ENCODE measurements around the gene SAMM50.
A peak's percentile ranks its signal among the peaks of the same experiment; 100 is the strongest.
"Not testable (repeated sequence)": the region's sequence is repeated elsewhere in the genome, so short reads cannot be mapped to it uniquely, and the experiment has no call there.

Gene SAMM50

DNA sequence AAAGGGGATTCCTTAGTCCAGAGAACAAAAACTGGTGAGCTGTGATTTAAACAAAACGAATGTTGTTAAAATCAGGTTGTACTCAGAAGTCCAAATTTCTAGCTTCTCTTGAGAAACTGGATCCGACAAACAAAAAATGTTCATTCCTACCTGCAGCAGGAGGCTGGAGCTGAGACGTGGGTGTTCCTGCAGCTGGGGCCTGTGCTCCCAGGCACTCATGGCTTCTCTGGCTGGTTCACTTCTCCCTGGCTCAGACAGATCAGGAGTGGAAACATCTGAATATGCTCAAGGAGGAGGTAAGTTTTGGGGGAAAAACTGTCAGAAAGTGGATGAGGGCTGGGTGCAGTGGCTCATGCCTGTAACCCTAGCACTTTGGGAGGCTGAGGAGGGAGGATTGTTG is 44.1 kb downstream of the SAMM50 start:
- Mint-ChIP-seq H3K4me1 (peaks cover 43% of the 10 kb centered on the region), H3K27ac (no peak overlapping the region), H3K4me3 (no peak overlapping the region), H3K36me3 (peaks cover 40% of the 10 kb centered on the region), H3K9me3 (no peaks in the 10 kb centered on the region), H3K27me3 (no peaks in the 10 kb centered on the region)
- ATAC-seq = no peak

- H3K27ac Mint-ChIP-seq = no peak overlapping the region
- no peak overlapping the region for H3K4me3 Mint-ChIP-seq
- peaks cover 35% of the 10 kb centered on the region for H3K4me1 Mint-ChIP-seq
- peaks cover 36% of the 10 kb centered on the region for H3K36me3 Mint-ChIP-seq
- no peaks in the 10 kb centered on the region for H3K9me3 Mint-ChIP-seq
- ATAC-seq = no peak
- H3K27me3 Mint-ChIP-seq = no peaks in the 10 kb centered on the region
These were observed 44.9 kb downstream of the SAMM50 start for GRCh38 chr22:44000123-44000522.

DNA sequence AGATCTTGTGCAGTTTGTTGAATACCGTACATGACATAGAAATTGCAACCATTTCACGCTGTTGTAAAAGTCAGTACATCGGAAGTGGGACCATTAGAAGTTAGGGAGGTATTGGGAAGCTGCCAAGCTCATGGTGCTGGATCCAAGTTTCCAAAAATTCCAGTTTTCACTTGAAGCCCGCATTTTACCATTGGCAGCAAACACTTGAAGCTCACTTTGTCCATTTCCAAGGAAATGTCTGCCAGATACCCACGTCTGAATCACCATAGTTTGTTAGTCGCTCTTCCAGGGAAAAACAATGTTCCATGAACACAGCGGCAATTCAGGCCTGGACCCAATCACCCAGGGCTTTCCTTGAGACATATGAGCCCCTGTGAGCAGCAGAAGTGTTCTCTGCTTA is 46.3 kb downstream of the SAMM50 start:
- no peaks in the 10 kb centered on the region for H3K27me3 Mint-ChIP-seq
- H3K27ac Mint-ChIP-seq = no peak overlapping the region
- ATAC-seq = no peak
- no peak overlapping the region for H3K4me3 Mint-ChIP-seq
- peaks cover 36% of the 10 kb centered on the region for H3K36me3 Mint-ChIP-seq
- no peaks in the 10 kb centered on the region for H3K9me3 Mint-ChIP-seq
- peaks cover 21% of the 10 kb centered on the region for H3K4me1 Mint-ChIP-seq

DNA sequence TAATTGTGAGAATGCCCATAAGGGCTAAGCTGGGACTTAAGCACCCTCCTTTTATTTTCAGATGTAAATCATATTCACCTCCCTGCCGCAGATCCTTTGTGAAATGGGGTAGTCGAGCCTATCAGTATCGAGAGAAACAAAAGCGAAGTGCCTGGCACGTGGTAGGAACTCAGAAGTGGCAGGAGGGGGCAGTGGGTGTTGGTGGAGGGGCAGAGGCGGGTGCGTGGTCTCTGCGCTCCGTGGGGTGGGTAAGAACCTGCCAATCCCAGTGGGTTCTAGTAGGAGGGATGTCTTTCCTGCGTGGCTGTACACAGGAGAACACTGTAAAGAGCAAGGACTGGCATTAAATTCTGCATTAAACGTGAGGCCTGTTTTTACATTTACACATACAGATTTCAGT is 47.1 kb downstream of the SAMM50 start:
- Mint-ChIP-seq H3K9me3 (no peaks in the 10 kb centered on the region), H3K27me3 (no peaks in the 10 kb centered on the region), H3K27ac (no peak overlapping the region), H3K4me3 (no peak overlapping the region), H3K36me3 (peaks cover 28% of the 10 kb centered on the region), H3K4me1 (peaks cover 13% of the 10 kb centered on the region)
- ATAC-seq = no peak

DNA sequence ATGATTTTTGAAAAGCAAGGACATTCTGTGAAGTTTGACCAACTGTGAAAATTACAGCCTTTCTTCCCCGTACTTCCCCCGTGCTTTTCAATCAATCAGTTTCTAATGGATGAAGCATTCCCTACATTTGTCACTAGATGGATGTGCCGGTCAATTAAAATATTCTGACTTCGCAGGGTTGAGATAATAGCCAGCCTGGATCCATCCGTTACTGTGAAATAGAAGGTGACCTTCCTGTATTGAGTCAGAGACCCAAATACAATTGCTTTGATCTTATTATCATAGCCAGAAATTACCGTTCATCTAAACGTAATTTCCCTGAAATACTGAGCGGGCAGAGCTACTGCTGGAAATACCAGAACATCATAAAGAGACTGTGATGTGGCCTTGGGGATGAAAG is 47.8 kb downstream of the SAMM50 start:
- Mint-ChIP-seq H3K9me3 (no peaks in the 10 kb centered on the region), H3K4me3 (no peak overlapping the region), H3K27me3 (no peaks in the 10 kb centered on the region), H3K36me3 (peaks cover 25% of the 10 kb centered on the region), H3K4me1 (peaks cover 11% of the 10 kb centered on the region), H3K27ac (no peak overlapping the region)
- no peak for ATAC-seq

- H3K36me3 Mint-ChIP-seq = peaks cover 20% of the 10 kb centered on the region
- H3K4me1 Mint-ChIP-seq = peaks cover 10% of the 10 kb centered on the region
- no peak overlapping the region for H3K4me3 Mint-ChIP-seq
- H3K27me3 Mint-ChIP-seq = no peaks in the 10 kb centered on the region
- H3K9me3 Mint-ChIP-seq = no peaks in the 10 kb centered on the region
- no peak for ATAC-seq
- H3K27ac Mint-ChIP-seq = no peak overlapping the region
These were observed 48.3 kb downstream of the SAMM50 start for GRCh38 chr22:44003405-44004103.

DNA sequence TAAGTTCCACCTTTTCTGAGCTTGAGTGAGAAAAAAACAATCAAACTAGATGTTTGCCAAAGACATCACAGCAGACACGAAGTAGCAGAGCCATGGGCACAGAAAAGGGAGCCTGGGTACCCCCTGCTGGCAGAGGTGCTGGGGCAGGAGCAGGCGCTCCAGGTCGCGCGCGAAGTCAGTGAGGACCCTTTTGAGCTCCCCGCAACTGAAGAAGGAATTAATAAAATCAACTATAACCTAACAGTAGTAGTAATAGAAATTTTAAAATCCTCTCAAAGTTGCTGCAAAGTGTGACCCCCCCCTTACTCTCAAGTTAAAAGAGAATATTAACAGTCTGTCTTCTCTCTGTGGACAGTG is 48.8 kb downstream of the SAMM50 start:
- no peaks in the 10 kb centered on the region for H3K9me3 Mint-ChIP-seq
- H3K27me3 Mint-ChIP-seq = no peaks in the 10 kb centered on the region
- ATAC-seq = no peak
- peaks cover 14% of the 10 kb centered on the region for H3K36me3 Mint-ChIP-seq
- H3K4me1 Mint-ChIP-seq = peaks cover 5% of the 10 kb centered on the region
- no peak overlapping the region for H3K27ac Mint-ChIP-seq
- H3K4me3 Mint-ChIP-seq = no peak overlapping the region

GRCh38 chr22:44005524-44005923 is 50.3 kb downstream of the SAMM50 start:
- no peaks in the 10 kb centered on the region for H3K4me1 Mint-ChIP-seq
- H3K27ac Mint-ChIP-seq = no peak overlapping the region
- no peaks in the 10 kb centered on the region for H3K27me3 Mint-ChIP-seq
- no peaks in the 10 kb centered on the region for H3K9me3 Mint-ChIP-seq
- ATAC-seq = no peak
- H3K36me3 Mint-ChIP-seq = peaks cover 9% of the 10 kb centered on the region
- H3K4me3 Mint-ChIP-seq = no peak overlapping the region

DNA sequence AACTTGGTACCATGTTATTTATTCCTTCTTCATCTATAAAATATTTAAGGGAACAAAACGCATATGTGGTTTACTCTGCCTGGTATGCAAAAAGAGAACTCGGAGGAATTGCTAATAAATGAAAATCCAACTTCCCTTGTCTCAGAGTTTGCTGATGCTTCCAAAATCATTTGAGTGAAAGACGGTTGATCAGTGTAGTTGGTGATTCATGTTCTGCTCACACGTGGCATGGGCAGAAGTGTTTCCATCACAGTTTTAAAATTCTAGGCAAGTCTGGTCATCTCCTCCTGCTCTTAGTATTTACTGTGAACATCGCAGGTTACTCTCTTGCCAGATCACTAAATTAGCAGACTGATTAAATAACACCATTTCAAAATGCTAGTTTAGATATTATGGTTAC is 56.9 kb downstream of the SAMM50 start:
- Mint-ChIP-seq H3K9me3 (no peaks in the 10 kb centered on the region), H3K36me3 (no peaks in the 10 kb centered on the region), H3K4me3 (no peak overlapping the region), H3K27me3 (no peaks in the 10 kb centered on the region), H3K4me1 (peaks cover 8% of the 10 kb centered on the region), H3K27ac (no peak overlapping the region)
- ATAC-seq = no peak

DNA sequence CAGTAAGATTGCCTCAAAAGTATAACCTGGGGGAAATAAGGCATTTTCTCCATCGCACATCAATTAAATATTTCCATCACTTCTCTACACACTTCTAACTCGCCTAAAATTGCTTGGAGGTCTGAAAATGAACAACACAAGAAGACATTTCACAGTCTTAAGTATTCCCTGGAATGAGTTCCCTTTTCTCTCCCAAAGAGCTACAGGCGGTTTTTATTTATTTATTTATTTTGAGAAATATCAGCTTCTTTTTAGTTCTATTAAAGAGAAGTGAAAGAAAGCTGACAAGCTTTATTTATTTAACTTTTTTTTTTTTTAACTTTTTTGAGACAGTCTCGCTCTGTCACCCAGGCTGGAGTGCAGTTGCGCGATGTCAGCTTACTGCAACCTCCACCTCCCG is 57.3 kb downstream of the SAMM50 start:
- peaks cover 10% of the 10 kb centered on the region for H3K4me1 Mint-ChIP-seq

GRCh38 chr22:44014241-44014640 is 59.0 kb downstream of the SAMM50 start:
- Mint-ChIP-seq H3K27ac (no peak overlapping the region), H3K4me1 (peaks cover 15% of the 10 kb centered on the region), H3K9me3 (no peaks in the 10 kb centered on the region), H3K4me3 (no peak overlapping the region), H3K27me3 (no peaks in the 10 kb centered on the region), H3K36me3 (peaks cover 6% of the 10 kb centered on the region)
- no peak for ATAC-seq

More for the DNA sequence above, 57.3 kb downstream of the SAMM50 start:
- Mint-ChIP-seq H3K36me3 (no peaks in the 10 kb centered on the region), H3K27ac (no peak overlapping the region), H3K27me3 (no peaks in the 10 kb centered on the region), H3K9me3 (no peaks in the 10 kb centered on the region), H3K4me3 (no peak overlapping the region)
- no peak for ATAC-seq

GRCh38 chr22:44016586-44016985 is 61.3 kb downstream of the SAMM50 start:
- H3K27me3 Mint-ChIP-seq, H3K9me3 Mint-ChIP-seq, H3K4me3 Mint-ChIP-seq: not testable (repeated sequence)
- Mint-ChIP-seq H3K36me3 (peaks cover 14% of the 10 kb centered on the region), H3K27ac (peak overlapping the region; percentile 39), H3K4me1 (peaks cover 37% of the 10 kb centered on the region)
- ATAC-seq = peak; percentile 53

DNA sequence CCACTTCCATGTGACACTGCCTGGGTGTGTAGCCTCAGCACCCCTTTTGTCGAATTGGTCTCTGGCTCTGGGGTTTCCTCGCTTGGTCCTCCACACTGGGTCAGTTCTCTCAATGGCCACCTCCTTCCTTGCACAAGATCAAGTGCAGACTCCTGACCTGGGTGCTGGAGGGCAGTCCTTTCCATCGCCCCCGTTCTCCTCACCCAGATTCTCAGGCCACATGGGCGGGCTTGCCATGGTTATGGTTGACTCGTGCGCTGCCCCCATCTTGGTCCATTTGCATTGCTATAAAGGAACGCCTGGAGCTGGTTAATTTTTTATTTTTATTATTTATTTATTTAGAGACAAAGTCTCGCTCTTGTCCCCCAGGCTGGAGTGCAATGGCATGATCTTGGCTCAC is 63.4 kb downstream of the SAMM50 start:
- Mint-ChIP-seq H3K27ac (no peak overlapping the region), H3K4me3 (no peak overlapping the region), H3K36me3 (peaks cover 14% of the 10 kb centered on the region), H3K27me3 (no peaks in the 10 kb centered on the region), H3K4me1 (peaks cover 49% of the 10 kb centered on the region), H3K9me3 (no peaks in the 10 kb centered on the region)
- no peak for ATAC-seq

- peaks cover 14% of the 10 kb centered on the region for H3K36me3 Mint-ChIP-seq
- H3K4me3 Mint-ChIP-seq = no peak overlapping the region
- H3K4me1 Mint-ChIP-seq = peaks cover 53% of the 10 kb centered on the region
- H3K9me3 Mint-ChIP-seq = no peaks in the 10 kb centered on the region
- H3K27ac Mint-ChIP-seq = peak overlapping the region; percentile 62
- no peak for ATAC-seq
- H3K27me3 Mint-ChIP-seq = no peaks in the 10 kb centered on the region
These were observed 64.2 kb downstream of the SAMM50 start for GRCh38 chr22:44019416-44019815.

DNA sequence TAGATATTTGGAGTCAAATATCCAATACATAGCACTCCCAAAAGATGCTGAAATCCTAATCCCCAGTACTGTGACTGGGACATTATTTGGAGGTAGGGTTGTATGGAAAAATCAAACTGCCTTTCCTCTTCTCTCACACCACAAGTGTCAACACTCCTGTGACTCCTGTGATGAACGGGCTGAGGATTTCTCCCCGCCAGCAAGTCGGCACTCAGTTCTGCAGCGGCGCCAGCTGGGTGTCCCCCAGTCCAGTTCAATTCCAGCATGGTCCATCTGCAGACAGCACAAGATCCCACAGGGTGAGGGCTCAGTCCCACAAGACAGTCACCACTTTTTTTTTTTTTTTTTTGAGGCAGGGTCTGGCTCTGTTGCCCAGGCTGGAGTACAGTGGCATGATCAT is 64.6 kb downstream of the SAMM50 start:
- H3K36me3 Mint-ChIP-seq = peaks cover 14% of the 10 kb centered on the region
- H3K4me3 Mint-ChIP-seq = no peak overlapping the region
- H3K27me3 Mint-ChIP-seq = no peaks in the 10 kb centered on the region
- peaks cover 55% of the 10 kb centered on the region for H3K4me1 Mint-ChIP-seq
- peak overlapping the region; percentile 62 for H3K27ac Mint-ChIP-seq
- ATAC-seq = no peak
- no peaks in the 10 kb centered on the region for H3K9me3 Mint-ChIP-seq

- Mint-ChIP-seq H3K27me3 (no peaks in the 10 kb centered on the region), H3K36me3 (peaks cover 17% of the 10 kb centered on the region), H3K27ac (no peak overlapping the region), H3K4me3 (peak overlapping the region; percentile 1), H3K9me3 (no peaks in the 10 kb centered on the region), H3K4me1 (peaks cover 63% of the 10 kb centered on the region)
- ATAC-seq = no peak
These were observed 65.7 kb downstream of the SAMM50 start for GRCh38 chr22:44020981-44021380.
